HS-27A (cell line): ENCODE results near the gene MMS19.
"Not testable (repeated sequence)": the region's sequence is repeated elsewhere in the genome, so short reads cannot be mapped to it uniquely, and the experiment has no call there.

Experiments
- DNase-seq: peaks from one replicate; pipeline ENCODE4 v3.0.0-alpha.2; 2012; ENCODE audit warnings: low read depth, missing footprints

The MMS19 gene

DNA sequence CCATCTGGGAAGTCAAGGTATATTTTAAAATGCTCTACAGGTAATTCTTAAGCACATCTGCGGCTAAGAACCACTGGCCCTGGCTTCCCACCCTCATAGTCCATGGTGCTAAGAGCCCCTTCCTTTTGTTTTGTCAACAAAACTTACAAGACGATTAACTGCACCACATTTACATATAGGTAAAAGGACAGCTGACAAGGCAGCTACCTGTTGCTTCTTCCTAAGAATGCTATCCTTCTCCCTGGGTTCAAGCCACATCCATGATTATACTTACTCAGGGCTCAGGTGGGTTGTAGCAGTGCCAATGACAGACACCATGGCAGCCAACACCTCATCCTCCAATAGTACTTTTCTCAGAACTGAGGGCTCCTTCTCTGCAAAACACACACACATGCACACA, 35.9 kb downstream of the MMS19 start:
- no peak for DNase-seq

DNA sequence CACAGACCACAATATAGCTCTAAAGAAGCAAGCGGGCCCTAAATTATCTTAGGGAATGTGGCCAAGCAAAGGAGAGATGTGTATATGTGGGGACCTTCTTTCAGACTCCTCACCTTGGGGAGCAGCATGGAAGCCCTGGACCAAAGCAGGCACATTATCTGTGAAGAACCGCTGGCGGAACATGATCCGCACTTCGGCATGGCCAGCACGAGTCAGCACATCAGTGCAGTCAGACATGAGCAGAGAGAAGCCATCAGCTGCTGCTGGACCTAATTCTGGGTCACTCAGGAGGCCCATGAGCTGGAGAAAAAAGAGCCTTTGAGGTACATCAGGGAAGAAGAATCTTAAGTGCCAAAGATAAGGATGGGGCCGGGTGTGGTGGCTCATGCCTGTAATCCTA, 38.3 kb downstream of the MMS19 start:
- DNase-seq, result no peak

DNA sequence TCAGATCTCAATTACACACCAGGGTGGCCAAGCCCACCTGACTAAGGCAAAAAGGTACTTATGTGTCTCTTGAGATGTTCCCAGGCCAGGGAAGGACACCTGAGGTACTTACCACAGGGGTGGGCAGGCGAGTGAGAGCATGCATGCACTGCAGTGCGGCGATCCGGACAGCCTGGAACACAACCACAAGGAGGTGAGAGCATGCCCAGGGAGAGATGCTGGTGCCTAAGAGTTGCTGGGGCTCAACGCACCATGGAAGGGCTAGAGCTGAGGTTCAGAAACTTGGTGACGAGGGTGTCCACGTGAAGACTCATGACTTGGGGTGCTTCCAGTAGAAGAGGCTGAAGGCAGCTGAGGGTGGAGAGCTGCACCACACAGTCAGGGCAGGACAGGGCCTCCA, 39.1 kb downstream of the MMS19 start:
- no peak for DNase-seq

DNA sequence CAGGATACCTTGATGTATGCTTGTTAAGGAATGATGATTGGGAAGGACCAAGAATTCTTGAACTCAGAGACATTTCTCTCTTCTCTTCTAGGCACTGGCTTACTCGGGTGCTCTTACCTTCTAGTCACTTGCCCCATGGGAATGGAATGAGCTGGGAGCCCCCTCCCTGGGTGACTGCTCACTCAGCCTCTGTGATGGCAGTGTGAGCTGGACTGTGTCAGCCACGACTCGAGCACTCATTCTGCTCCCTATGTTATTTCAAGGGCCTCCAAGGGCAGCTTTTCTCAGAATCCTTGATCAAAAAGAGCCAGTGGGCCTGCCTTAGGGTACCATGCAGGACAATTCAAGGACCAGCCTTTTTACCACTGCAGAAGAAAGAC, 41.5 kb downstream of the MMS19 start:
- no peak for DNase-seq

DNA sequence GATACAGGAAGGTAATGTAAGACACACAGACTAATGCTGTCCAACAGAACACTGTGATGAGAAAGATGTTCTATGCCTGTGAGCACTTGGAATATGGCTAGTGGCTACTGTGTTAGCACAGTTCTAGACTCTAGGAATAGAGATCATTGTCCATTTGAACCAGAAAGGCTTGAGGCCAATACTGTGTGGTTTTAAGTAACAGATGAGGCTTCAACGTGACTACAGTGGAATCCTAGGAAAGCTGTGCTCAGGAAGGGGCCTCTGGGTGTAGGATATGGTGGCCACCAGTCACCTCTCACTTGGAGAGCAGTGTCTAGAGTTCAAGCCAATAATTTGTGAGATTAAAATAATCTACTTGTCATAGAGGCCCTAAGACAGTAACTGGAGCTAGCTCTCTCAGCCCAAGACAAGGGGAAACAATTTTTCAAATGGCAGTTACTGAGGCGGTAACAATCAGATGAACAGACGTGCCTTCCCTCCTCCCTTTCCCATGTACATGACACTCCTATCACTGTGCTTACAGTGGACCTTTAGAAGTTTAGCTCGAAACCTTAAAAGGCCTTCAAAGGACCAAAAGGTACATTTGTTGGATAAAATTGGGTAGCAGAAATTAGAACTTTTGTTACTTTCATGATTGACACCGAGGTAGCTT, 42.1 kb downstream of the MMS19 start:
- DNase-seq, result no peak

DNA sequence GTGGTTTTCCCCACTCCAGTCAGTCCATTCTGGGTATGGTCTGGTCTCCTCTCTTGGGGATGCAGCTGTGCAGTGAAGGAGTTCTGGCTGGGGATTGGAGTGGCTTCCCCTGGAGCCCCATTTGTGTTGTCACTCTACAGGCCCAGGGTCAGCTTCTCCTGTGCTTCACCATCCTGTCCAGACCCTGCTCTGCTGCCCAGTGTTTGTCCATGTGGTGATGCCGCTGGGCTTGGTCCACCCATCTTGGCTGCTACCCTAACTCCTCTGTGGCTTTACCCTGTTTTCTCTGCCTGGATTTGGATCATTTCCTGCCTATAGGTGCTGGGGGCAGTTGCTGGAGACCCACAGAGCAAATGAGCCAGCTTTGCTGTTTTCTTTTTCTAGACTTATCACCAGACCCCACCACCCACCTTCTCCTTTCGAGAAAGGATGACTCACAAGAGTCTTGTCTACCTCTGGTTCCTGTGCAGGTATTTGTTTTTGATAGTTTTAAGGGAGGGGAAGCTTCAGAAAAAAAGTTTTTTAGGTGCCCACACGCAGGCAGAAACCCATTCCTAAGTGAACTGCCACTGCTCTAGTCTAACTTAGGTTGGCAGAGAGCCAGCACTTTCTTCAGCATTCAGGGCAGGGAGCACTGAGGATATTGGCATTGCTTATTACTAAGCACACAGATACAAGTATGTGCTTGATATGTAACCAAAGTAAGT, 43.7 kb downstream of the MMS19 start:
- no peak for DNase-seq

DNA sequence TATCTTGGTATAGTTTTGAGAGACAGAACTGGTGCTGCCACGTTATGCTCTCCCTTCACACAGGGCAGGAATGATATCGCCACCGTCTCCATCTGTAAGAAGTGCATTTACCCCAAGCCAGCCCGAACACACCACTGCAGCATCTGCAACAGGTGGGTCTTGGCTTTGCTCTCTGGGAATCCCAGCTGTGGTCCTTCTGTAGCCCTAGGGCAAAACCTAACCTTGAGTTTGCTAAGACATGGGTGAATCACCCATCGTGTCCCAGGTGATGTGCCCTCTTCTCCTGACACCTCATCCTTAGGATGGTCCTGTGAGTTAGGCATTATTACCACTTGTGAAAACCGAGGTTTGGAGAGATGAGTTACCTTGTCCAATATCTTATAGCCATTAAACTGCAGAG, 45.9 kb downstream of the MMS19 start:
- no peak for DNase-seq

DNA sequence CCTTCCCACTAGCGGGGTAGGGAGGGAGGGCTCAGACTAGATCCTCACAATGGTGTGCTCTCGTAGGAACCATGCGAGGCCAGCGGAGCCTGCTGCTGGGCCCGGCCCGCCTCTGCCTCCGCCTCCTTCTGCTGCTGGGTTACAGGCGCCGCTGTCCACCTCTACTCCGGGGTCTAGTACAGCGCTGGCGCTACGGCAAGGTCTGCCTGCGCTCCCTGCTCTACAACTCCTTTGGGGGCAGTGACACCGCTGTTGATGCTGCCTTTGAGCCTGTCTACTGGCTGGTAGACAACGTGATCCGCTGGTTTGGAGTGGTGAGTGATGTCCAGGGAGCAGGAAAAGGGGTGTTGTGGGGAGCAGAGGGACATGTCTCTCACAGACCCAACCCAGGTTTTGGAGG, 46.6 kb downstream of the MMS19 start:
- DNase-seq, result no peak

DNA sequence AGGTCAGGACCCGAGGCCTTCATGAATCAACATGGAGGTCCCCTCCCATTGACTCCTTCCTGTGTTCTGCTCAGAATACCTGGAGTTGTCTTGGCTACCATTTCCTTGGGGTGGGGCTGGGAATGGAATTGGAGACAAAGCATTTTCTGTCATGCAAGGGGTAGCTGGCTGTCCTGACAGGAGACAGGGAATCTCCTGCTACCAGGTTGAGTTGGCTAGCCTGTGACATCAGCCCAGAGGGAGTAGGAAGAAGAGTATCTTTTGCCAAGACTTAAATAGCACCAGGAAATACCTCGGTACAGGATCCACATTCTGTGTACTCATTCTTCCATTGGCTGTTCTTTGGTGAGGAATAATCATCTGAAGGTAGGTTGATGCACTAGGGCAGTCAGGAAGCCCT, 47.4 kb downstream of the MMS19 start:
- DNase-seq, result no peak

DNA sequence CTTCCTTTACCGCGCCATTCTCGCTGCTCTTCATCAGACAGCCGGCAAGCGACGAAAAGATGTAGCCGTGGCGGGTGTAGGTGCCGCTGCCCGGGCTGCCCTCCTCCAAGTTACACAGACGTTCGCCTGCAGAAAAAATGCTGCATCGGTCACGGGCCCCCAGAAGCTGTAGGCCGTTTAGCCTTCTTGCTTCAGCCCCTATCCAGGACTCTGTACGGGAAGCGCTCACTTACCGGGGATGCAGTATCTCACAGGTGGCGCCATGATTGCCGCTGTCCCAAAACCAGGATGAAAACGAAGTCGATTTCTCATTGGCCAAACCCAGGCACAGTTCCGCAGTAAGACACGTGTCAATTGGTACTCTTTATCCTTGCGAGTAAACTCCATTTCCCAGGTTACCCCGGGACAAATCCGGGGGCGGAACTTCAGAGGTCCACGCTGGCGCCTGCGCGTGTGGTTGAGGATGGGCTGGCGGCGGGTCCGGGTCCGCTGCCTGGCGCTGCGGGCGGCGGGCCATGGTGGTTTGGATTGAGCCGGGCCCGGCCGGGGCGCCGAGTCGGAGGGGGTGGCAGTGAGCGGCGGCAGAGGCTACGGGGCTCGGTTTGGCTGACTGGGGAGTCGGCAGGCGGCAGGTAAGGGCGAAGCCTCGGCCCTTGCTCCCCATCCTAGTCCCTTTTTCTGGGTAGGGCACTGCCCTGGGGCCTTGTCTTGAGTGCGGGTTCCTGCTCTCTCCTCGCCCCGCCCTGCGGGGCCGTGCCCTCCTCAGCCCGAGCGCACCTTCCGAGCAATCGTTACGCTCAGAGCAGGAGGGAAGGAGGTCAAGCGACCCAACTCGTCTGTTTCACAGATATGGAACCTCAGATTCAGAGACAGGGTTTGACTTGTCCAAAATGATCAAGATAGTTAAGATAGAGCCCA, 52.2 kb downstream of the MMS19 start, which contains the start of the genes EXOSC1 and ZDHHC16:
Gene EXOSC1 (minus strand): TSS at position 285 of the 918 bp plus-strand sequence. CDS start 21 bp downstream, at position 264.
Gene ZDHHC16 (plus strand): TSS at position 454 of the 918 bp plus-strand sequence. CDS start 5,501 bp downstream, outside the sequence.
- peak; percentile 59 for DNase-seq

DNA sequence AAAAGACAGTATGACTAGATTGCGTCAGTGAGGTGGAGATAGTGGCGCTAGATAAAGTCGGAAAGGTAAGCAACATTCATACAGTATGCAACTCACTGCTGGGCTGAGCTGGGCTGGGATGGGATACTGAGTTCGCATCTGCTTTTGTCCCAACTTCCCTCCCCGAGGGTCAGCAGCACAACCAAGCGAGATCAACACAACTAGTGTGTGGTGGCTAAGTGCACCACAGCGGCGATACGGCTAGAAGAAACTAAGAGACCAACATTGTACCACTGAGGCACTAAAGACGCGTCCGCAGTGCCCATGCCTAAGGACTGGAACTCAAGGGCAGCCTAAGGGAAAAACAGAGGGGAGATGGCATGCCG, 52.9 kb downstream of the MMS19 start:
- no peak for DNase-seq

DNA sequence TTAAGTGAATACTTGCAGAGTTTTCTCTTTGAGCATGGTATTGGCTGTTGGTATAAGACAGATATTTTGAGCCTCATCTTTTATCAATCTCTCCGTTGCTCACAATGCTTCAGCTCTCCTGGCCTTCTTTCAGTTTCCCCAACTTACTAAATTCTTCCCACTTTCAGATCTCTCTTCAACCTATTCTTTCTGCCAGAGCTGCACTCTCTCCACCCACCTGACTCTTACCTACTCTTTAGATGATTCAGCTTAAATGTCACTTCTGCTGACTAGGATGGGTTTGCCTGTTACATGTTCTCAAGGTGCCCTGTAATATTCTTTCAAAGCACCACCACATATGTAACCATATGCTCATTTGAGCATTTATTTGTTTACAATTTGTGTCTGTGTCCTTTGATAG, 54.0 kb downstream of the MMS19 start:
- no peak for DNase-seq

DNA sequence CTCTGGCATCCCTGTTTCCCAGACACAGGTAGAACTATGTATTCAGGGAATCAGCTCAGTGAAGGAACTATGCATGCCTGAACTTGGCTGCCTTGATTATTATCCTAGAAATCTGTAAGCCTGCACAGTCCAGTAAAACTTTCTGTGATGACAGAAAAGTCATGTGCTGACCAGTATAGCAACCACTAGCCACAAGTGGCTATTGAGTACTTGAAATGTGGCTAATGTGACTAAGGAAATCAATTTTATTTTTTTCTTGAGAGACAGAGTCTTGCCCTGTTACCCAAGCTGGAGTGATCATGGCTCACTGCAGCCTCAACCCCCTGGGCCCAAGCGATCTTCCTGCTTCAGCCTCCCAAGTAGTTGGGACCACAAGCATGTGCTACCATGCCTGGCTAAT, 55.9 kb downstream of the MMS19 start:
- DNase-seq, result no peak

DNA sequence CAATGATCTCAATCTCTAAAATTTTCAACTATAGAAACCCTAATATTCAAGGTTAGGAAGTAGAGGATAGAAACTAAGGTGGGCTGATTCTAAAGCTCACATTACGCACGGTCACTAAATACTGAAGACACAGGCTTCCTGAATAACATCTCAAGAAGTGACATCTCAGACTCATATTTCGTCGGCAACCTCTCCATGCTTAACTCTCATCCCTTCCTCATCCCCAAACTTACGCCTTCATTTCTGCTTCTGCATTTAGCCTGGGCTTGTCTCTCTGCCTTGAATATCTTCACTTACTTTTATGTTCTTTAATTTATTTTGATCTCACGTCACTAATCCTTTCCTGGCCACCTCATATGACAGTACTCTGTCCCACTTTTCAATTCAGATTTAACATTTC, 63.0 kb downstream of the MMS19 start:
- no peak for DNase-seq

DNA sequence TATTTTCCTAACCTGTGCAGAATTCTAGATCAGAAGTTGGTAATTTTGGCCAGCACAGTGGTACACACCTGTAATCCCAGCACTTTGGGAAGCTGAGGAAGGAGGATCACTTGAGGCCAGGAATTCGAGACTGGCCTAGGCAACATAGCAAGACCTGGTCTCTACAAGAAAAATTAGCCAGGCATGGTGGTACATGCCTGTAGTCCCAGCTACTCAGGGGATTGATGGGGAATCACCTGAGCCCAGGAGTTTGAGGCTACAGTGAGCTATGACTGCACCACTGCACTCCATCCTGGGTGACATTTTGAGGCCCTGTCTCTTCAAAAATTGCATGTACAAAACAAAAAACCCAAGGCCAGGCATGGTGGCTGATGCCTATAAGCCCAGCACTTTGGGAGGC, 63.7 kb downstream of the MMS19 start:
- no peak for DNase-seq

DNA sequence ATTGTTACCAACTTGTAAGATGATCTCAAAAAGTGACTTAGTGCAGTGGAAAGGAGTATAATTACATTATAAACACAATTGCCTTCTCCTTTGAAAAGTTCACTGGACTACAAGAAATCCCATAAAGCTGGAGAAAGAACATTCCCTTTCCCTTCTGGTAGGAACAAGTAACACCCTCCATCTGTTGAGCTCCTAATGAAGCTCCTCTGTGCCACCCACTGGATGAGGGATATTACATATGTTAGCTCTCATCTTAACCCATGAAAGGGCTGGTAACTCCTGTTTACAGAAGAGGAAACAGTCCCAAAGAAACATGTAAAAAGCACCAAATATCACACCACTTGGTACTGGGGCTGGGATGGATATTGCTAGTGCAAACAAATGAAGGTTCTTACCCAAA, 64.2 kb downstream of the MMS19 start:
- DNase-seq, result no peak

DNA sequence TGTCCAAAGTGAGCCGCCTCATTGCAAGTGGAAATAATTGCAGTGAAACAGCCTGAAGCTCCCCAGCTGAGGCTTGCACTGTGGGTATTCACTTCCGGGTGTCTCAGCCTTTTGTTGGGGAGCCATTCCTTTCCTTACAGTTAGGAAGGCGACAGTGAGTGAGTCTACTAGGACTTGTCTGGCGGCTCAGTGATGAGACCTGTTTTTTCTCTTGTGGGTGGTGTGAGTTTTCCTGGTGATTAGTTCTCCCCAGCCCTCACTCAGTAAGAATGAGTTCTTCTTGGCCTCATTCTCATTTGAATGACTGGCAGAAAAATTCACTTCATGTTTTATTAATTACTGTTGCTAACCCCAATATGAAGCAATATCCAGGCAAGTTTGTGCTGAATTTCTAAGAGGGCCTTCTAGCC, 69.6 kb downstream of the MMS19 start:
- no peak for DNase-seq

DNA sequence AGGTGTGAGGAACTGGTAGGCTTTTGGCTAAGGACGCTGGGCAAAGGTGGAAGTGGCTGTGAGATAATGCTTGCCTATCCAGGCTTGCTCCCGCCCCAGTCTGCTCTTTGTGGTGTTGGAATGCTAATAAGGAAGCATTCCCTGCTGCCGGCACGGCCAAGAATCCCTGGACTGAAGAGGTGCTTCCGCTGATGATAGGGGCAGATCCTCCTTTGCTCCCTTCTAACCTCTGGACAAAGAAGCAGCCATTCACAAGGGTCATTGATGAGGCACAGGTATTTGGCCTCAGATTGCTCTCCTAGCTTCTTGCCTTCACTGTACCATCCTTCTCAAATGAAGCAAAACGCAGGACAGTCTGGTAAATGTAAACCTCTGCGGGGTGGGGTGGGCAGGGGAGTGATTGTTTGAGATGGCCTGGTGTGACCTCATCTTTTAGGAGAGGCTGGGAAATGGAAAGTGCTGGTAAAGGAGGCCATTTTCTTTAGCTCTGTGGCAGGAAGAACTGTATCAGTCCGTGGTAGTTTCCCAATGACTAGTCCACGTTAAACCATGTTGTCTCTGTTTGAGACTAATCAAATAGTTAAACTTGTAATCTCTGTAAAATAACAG, 70.5 kb downstream of the MMS19 start:
- DNase-seq, result no peak

DNA sequence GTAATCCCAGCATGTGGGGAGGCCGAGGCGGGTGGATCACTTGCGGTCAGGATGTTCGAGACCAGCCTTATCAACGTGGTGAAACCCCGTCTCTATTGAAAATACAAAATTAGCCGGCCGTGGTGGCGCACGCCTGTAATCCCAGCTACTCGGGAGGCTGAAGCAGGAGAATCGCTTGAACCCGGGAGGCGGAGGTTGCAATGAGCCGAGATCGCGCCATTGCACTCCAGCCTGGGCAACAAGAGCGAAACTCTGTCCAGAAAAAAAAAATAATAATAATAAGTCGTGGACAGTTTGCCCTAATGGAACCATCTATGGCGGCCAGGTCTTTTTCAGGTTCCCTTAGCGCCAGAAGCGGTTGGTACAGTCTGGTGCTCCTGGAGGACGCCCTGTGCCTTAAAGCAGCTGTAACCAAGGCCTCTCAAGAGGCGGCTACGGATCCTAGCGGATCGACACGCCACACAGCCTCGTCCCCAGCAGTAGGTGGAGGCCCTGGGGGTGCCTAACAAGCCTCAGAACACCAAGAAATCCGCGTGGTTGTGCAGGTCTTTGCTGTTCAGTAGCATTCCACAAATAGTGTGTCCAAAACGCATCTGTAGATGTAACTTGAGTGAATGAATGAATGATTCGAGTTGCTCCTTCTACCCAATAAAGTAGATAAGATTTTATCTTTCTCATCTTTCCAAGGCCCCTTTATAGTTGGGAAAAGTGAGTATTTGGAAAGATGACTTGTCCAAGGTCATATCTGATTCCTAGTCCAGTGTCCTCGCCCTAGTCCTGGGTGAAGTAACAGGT, 71.2 kb downstream of the MMS19 start:
- DNase-seq, result no peak

DNA sequence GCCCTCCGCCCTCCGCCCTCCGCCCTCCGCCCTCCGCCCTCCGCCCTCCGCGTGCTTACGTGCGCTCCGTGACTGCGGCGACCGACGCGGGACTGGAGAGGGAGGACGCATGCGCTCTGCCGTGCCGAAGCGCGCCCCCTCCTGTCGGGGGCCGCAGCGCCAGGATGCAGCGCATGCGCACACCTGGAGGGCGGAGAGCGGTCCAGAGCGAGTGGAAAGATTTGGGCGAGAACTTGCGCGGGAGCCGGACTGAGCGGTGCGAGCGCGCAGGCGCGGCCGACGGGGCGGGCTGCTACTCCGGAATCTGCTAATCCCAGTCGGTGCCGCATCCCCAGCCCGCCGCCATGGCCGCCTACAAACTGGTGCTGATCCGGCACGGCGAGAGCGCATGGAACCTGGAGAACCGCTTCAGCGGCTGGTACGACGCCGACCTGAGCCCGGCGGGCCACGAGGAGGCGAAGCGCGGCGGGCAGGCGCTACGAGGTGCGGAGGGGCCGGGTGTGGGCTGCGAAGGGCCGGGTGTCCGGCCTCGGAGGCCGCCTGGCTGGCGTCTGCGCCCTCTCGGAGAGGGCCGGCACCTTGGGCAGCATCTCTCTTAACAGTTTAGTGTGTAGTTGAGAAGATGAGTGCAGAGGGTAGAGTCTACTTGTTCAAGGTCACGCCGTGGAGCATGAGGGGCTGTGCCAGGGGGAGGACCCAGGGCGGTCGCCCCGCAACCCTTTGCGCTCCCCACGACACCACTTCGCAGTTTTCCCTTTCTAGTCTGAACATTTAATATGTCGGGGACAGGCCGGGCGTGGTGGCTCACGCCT, 72.1 kb downstream of the MMS19 start, which contains the start of gene PGAM1:
Gene PGAM1 (plus strand): TSS at position 228 of the 812 bp plus-strand sequence. CDS start 117 bp downstream, at position 345.
- peak; percentile 62 for DNase-seq

DNA sequence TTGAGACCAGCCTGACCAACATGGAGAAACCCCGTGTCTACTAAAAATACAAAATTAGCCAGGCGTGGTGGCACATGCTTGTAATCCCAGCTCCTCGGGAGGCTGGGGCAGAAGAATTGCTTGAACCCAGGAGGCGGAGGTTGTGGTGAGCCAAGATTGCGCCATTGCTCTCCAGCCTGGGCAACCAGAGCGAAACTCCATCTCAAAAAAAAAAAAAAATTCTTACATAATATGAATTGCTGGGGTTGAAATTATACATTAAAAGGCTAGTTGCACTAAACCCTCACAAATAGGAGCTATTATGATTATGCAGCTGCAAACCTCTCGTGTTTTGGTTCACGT, 74.5 kb downstream of the MMS19 start:
- DNase-seq, result not testable (repeated sequence)
